ENCODE results near the gene DNM3.

The DNM3 gene

GRCh38 chr1:172140591-172140990 lies 299.3 kb downstream of the DNM3 start:
- DNase-seq: no peak

DNA sequence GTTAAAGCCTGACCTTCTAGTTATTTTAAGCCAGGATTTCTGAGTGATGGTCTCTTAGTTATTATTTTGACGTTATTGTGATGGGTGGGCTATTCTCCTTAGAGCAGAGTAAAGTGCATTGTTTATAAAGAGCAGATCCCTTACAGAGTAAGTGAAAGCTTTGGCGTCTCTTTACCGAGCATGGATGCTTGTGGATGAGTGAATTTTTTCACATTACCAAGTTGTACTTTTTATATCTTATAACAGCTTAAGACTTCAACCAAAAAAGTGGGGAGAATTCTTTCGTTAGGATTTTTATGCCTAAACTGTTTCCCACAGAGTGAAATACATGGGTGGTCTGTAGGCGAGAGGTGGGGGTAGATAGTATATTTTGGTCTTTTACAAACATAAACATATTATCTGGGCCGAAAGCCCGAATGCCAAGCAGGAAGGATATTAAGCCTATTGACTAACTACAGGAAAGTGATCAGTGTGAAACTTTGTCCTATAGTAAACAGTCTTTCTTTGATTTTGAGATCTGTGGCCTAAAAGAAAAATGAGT lies 300.1 kb downstream of the DNM3 start:
- in situ Hi-C loops (cut with MboI; ENCODE audit: low pct_unique_long_range_greater_than_20kb, low sequenced_read_pairs): no loop called here
- DNase-seq: no peak

More at GRCh38 chr1:172140591-172140990, 299.3 kb downstream of the DNM3 start:
- in situ Hi-C loops (cut with MboI; ENCODE audit: low pct_unique_long_range_greater_than_20kb, low sequenced_read_pairs): no loop called here

DNA sequence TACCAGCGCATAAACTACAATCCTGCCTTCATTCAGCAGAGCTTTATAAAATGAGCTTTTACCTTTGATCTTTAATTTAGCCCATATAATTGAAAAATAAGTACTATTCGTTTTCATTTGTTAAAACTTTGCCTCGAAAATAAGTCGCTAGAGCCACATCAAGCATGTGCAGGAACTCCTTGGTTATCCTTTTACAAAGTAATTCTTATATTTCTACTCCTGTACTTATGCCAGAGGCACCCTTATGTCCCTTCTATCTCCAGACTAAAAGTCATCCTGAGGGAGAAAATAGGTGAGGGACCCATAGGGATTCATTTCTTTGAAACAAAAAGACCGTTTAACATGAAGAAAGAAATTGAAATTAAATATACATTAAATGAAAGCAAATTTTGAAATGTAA lies 301.0 kb downstream of the DNM3 start:
- no peak for DNase-seq
- in situ Hi-C loops (cut with MboI; ENCODE audit: low pct_unique_long_range_greater_than_20kb, low sequenced_read_pairs): no loop called here

GRCh38 chr1:172143384-172144055 lies 302.2 kb downstream of the DNM3 start:
- in situ Hi-C loops (cut with MboI; ENCODE audit: low pct_unique_long_range_greater_than_20kb, low sequenced_read_pairs): no loop called here
- no peak for DNase-seq

DNA sequence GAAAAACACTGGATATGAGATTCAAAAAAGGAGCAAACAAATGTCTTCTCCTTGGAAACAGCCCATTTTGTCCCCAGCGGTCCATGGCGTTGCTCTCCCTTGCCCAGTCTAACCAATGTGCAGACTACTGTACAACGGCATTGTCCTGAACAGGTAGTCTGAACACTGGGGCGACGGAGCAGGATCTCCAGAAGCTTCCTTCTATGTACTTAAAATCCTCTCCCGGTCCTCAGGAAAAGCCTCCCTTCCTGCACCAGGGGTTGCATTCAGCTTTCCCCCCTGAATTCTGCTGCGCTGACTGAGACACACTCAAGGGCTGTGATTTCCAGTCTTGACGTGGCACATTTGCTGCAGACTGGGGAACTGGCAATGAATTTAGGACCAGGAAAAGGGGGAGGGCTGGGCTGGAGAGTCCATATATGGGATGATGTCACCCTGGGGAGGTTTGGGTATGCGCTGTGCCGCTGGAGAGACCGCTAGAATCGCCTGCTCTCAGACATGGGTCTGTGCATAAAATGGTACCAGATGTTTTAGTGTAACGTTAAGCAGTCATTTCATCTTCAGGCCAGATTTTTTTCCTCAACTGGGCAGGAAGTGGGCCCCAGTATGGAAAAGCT lies 303.3 kb downstream of the DNM3 start:
- DNase-seq: peak; percentile 49
- in situ Hi-C loops (cut with MboI; ENCODE audit: low pct_unique_long_range_greater_than_20kb, low sequenced_read_pairs): no loop called here

GRCh38 chr1:172145231-172145651 lies 303.9 kb downstream of the DNM3 start:
- in situ Hi-C loops (cut with MboI; ENCODE audit: low pct_unique_long_range_greater_than_20kb, low sequenced_read_pairs): no loop called here
- DNase-seq: peak; percentile 57

GRCh38 chr1:172145656-172146055 lies 304.4 kb downstream of the DNM3 start:
- in situ Hi-C loops (cut with MboI; ENCODE audit: low pct_unique_long_range_greater_than_20kb, low sequenced_read_pairs): no loop called here
- no peak for DNase-seq

GRCh38 chr1:172146141-172146850 lies 305.0 kb downstream of the DNM3 start:
- in situ Hi-C loops (cut with MboI; ENCODE audit: low pct_unique_long_range_greater_than_20kb, low sequenced_read_pairs): no loop called here
- DNase-seq: no peak

GRCh38 chr1:172147541-172147940 lies 306.2 kb downstream of the DNM3 start:
- DNase-seq: no peak
- in situ Hi-C loops (cut with MboI; ENCODE audit: low pct_unique_long_range_greater_than_20kb, low sequenced_read_pairs): no loop called here

GRCh38 chr1:172148213-172148612 lies 306.9 kb downstream of the DNM3 start:
- no peak for DNase-seq
- in situ Hi-C loops (cut with MboI; ENCODE audit: low pct_unique_long_range_greater_than_20kb, low sequenced_read_pairs): no loop called here

GRCh38 chr1:172148707-172149106 lies 307.4 kb downstream of the DNM3 start:
- in situ Hi-C loops (cut with MboI; ENCODE audit: low pct_unique_long_range_greater_than_20kb, low sequenced_read_pairs): no loop called here
- DNase-seq: no peak

- in situ Hi-C loops (cut with MboI; ENCODE audit: low pct_unique_long_range_greater_than_20kb, low sequenced_read_pairs): no loop called here
- no peak for DNase-seq
Observed at GRCh38 chr1:172149346-172149745, 308.0 kb downstream of the DNM3 start.

DNA sequence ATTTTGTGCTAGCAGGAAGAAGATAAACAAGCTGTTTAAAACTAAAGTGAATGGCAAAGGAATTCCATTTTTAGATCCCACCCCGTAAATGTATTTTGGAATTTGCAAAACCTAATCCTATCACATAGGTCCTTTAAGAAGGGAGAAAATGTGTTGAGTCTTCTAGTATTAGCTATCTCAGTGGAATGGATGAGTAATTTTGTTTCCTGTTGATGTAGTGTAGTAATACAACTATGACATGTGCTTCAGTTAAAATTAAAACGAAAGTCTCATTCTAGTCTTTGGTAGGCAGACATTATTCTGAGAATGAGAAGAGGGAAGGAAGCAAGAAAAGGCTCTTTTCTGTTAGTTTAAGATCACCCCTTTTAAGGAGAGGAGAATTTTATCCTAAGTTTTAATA lies 313.3 kb downstream of the DNM3 start:
- in situ Hi-C loops (cut with MboI; ENCODE audit: low pct_unique_long_range_greater_than_20kb, low sequenced_read_pairs): no loop called here
- peak; percentile 39 for DNase-seq

DNA sequence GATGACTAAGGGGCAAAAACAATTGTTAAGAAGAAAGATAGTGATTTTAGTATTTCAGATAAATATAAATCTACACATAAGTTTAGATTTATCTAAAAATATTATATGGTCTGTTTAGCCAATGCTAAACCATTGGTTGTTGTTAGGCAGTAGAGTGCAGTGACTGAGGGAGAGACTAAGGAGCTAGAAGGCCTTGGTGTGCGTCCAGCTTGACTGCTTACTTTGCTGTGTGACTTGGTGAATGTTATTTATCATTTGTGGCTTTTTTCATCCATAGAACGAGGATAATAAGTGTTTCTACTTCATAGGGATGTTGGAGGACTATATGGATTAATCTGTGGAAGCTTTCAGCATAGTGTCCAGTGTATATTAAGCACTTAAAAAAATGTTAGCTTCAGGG lies 314.5 kb downstream of the DNM3 start:
- in situ Hi-C loops (cut with MboI; ENCODE audit: low pct_unique_long_range_greater_than_20kb, low sequenced_read_pairs): no loop called here
- DNase-seq: no peak

DNA sequence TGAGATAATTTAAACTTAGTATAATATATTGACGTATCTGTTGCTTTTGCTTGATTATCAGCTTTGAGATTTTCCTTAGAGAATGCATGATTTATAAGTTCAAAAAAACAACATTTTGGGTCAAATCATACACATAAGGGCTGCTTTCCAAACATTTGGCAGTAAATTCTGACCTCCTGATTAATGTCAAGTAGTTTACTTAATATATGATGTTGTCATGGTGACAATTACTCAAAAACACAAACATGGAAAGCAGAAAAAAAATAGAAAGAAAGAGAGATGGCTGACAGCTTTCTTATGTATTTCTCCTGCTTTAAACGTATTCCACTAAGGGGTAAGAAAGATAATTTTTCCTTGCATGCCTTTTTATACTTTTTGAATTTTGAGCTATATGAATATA lies 320.9 kb downstream of the DNM3 start:
- in situ Hi-C loops (cut with MboI; ENCODE audit: low pct_unique_long_range_greater_than_20kb, low sequenced_read_pairs): no loop called here
- DNase-seq: no peak

GRCh38 chr1:172163498-172164215 lies 322.4 kb downstream of the DNM3 start:
- in situ Hi-C loops (cut with MboI; ENCODE audit: low pct_unique_long_range_greater_than_20kb, low sequenced_read_pairs): no loop called here
- DNase-seq: peak; percentile 35

- in situ Hi-C loops (cut with MboI; ENCODE audit: low pct_unique_long_range_greater_than_20kb, low sequenced_read_pairs): no loop called here
- no peak for DNase-seq
Observed at GRCh38 chr1:172165403-172165802, 324.1 kb downstream of the DNM3 start.

DNA sequence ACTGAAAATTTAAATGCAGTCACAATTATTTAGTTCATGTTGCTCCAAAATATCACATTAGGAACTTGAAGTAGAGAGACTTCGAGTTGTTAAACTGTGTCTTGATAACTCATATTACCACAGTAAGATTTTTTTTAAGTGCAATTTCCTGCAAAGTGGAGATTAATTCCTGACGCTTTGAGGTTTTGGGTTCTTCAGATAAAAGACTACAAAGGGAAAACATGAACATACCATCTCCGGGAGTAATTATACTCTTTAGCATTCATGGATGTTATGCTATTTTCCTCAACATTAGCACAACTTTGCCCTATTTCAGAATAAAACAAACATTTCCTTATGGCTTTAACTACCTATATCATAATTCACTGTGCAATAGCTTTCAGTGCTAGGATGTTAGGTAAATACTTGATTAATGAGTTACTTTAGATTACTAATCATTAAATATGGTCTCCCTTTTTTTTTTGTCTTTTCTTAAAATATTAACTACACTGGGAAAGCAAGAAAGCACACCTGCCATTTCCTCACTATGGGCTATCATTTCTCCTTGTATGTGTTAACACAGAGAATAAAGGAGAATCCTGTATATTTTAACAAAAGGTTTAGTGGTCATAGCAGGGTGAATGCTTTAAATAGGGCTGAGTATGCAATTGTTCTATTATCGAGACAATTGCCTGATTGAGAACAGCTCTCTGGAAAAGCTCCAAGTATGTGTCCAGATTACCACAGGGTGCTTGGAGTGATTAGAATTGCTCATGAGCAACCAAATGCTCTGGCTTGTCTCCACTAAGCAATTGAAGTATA lies 326.7 kb downstream of the DNM3 start:
- DNase-seq: no peak
- in situ Hi-C loops (cut with MboI; ENCODE audit: low pct_unique_long_range_greater_than_20kb, low sequenced_read_pairs): no loop called here

GRCh38 chr1:172168597-172168872 lies 327.2 kb downstream of the DNM3 start:
- in situ Hi-C loops (cut with MboI; ENCODE audit: low pct_unique_long_range_greater_than_20kb, low sequenced_read_pairs): no loop called here
- no peak for DNase-seq
